HEK293 (cell line): ENCODE data around the gene RIN3.

Experiments used
- CTCF ChIA-PET: fragments of 350-600 bp; formaldehyde crosslinking; extraction: SDS; loops from one replicate; lab custom pipeline; 2021; ENCODE audit warnings: antibody characterized with exemption; lab: Yijun Ruan, JAX
- POLR2A ChIA-PET: fragments of 300-600 bp; formaldehyde crosslinking; extraction: SDS; loops from one replicate; lab custom pipeline; 2020; ENCODE audit warnings: antibody characterized with exemption, inconsistent platforms; lab: Yijun Ruan, JAX
- H3K27ac ChIP-seq: fragments of 200-500 bp; sonication (Bioruptor generic); 2 replicates; pipeline ENCODE4 v1.5.1; 2014; ENCODE audit warnings: low read depth, low read length, control low read depth, inconsistent platforms; ENCODE audit errors: extremely low read depth
- H3K36me3 ChIP-seq, 2 experiments: fragments of 200-500 bp in 1 of 2; sonication (Bioruptor generic) in 1 of 2; 1 replicate in 1 of 2; 2 replicates in 1 of 2; pipeline ENCODE4 v1.5.1; 2014 to 2017; ENCODE audit warnings: inconsistent platforms in 2 of 2, low read length in 2 of 2; ENCODE audit not compliant: control insufficient read depth in 2 of 2, insufficient read depth in 1 of 2
- H3K4me1 ChIP-seq: fragments of 200-500 bp; sonication (Bioruptor generic); 2 replicates; pipeline ENCODE4 v1.5.1; 2014; ENCODE audit warnings: mild to moderate bottlenecking, low read length, inconsistent platforms; ENCODE audit not compliant: control insufficient read depth, insufficient read depth
- H3K4me3 ChIP-seq: 2 replicates; pipeline ENCODE4 v1.5.1; 2011; ENCODE audit warnings: low read depth, mild to moderate bottlenecking, control low read depth, low read length, moderate library complexity
- H3K9me3 ChIP-seq: fragments of 200-500 bp; sonication (Bioruptor generic); 2 replicates; pipeline ENCODE4 v1.5.1; 2014; ENCODE audit warnings: low read depth, low read length, inconsistent platforms; ENCODE audit not compliant: control insufficient read depth, insufficient read depth
- FEZF1 ChIP-seq: fragments of 450-650 bp; formaldehyde crosslinking; IDR thresholded peaks from 2 replicates; pipeline ENCODE4 v1.5.1; 2016; ENCODE audit warnings: missing biosample characterization, missing genetic modification characterization
- GLI4 ChIP-seq: fragments of 450-650 bp; formaldehyde crosslinking; IDR thresholded peaks from 2 replicates; pipeline ENCODE4 v1.5.1; 2016; ENCODE audit warnings: missing biosample characterization, missing genetic modification characterization
- MYNN ChIP-seq: fragments of 450-650 bp; formaldehyde crosslinking; IDR thresholded peaks from 2 replicates; pipeline ENCODE4 v1.5.1; 2016; ENCODE audit warnings: missing biosample characterization, missing genetic modification characterization, borderline replicate concordance
- REPIN1 ChIP-seq: fragments of 450-650 bp; formaldehyde crosslinking; IDR thresholded peaks from 2 replicates; pipeline ENCODE4 v1.5.1; 2017; ENCODE audit warnings: missing biosample characterization, missing genetic modification characterization, low read depth
- TCF7L2 ChIP-seq: IDR thresholded peaks from 2 replicates; pipeline ENCODE4 v1.6.1; 2011; ENCODE audit warnings: low read depth, mild to moderate bottlenecking, inconsistent platforms, low read length, moderate library complexity, borderline replicate concordance
- ZBTB1 ChIP-seq: fragments of 450-650 bp; formaldehyde crosslinking; IDR thresholded peaks from 2 replicates; pipeline ENCODE4 v1.5.1; 2016; ENCODE audit warnings: missing biosample characterization, missing genetic modification characterization
- ZFHX2 ChIP-seq: fragments of 450-650 bp; formaldehyde crosslinking; conservative IDR thresholded peaks from 2 replicates; pipeline ENCODE4 v1.5.1; 2016; ENCODE audit warnings: missing biosample characterization, missing genetic modification characterization
- ZNF114 ChIP-seq: fragments of 450-650 bp; formaldehyde crosslinking; IDR thresholded peaks from 2 replicates; pipeline ENCODE4 v1.5.0; 2017; ENCODE audit warnings: missing biosample characterization, missing genetic modification characterization
- ZNF138 ChIP-seq: fragments of 450-650 bp; formaldehyde crosslinking; IDR thresholded peaks from 2 replicates; pipeline ENCODE4 v1.5.1; 2016; ENCODE audit warnings: missing biosample characterization, missing genetic modification characterization, borderline replicate concordance
- ZNF2 ChIP-seq: fragments of 450-650 bp; formaldehyde crosslinking; IDR thresholded peaks from 2 replicates; pipeline ENCODE4 v1.5.1; 2016; ENCODE audit warnings: missing biosample characterization, missing genetic modification characterization
- ZNF48 ChIP-seq: fragments of 450-650 bp; formaldehyde crosslinking; IDR thresholded peaks from 2 replicates; pipeline ENCODE4 v1.5.1; 2016; ENCODE audit warnings: missing biosample characterization, missing genetic modification characterization
- ZNF521 ChIP-seq: fragments of 450-650 bp; formaldehyde crosslinking; IDR thresholded peaks from 2 replicates; pipeline ENCODE4 v1.5.1; 2017; ENCODE audit warnings: missing biosample characterization, mild to moderate bottlenecking, missing genetic modification characterization
- ZSCAN23 ChIP-seq: fragments of 450-650 bp; formaldehyde crosslinking; IDR thresholded peaks from 2 replicates; pipeline ENCODE4 v1.5.1; 2016; ENCODE audit warnings: missing biosample characterization, missing genetic modification characterization
- TF ChIP-seq, protein P1 (sequence below): fragments of 450-650 bp; formaldehyde crosslinking; IDR thresholded peaks from 2 replicates; pipeline ENCODE4 v1.5.1; 2017; ENCODE audit warnings: missing biosample characterization, mild to moderate bottlenecking, missing genetic modification characterization, moderate library complexity
- TF ChIP-seq, protein P2 (sequence below): fragments of 450-650 bp; formaldehyde crosslinking; conservative IDR thresholded peaks from 2 replicates; pipeline ENCODE4 v1.5.1; 2016; ENCODE audit warnings: low read depth, missing biosample characterization, missing genetic modification characterization
- TF ChIP-seq, protein P3 (sequence below): sonication (generic); formaldehyde crosslinking; IDR thresholded peaks from 2 replicates; pipeline ENCODE4 v1.8.1; 2022; ENCODE audit warnings: mild to moderate bottlenecking, moderate library complexity, missing genetic modification reagents

Gene RIN3

GRCh38 chr14:92601757-92602417 is 88.3 kb downstream of the RIN3 start (continued):
- TF ChIP-seq TCF7L2, result no peak
- TF ChIP-seq, protein P1, sequence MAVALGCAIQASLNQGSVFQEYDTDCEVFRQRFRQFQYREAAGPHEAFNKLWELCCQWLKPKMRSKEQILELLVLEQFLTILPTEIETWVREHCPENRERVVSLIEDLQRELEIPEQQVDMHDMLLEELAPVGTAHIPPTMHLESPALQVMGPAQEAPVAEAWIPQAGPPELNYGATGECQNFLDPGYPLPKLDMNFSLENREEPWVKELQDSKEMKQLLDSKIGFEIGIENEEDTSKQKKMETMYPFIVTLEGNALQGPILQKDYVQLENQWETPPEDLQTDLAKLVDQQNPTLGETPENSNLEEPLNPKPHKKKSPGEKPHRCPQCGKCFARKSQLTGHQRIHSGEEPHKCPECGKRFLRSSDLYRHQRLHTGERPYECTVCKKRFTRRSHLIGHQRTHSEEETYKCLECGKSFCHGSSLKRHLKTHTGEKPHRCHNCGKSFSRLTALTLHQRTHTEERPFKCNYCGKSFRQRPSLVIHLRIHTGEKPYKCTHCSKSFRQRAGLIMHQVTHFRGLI, result no peak
- TF ChIP-seq, protein P2, sequence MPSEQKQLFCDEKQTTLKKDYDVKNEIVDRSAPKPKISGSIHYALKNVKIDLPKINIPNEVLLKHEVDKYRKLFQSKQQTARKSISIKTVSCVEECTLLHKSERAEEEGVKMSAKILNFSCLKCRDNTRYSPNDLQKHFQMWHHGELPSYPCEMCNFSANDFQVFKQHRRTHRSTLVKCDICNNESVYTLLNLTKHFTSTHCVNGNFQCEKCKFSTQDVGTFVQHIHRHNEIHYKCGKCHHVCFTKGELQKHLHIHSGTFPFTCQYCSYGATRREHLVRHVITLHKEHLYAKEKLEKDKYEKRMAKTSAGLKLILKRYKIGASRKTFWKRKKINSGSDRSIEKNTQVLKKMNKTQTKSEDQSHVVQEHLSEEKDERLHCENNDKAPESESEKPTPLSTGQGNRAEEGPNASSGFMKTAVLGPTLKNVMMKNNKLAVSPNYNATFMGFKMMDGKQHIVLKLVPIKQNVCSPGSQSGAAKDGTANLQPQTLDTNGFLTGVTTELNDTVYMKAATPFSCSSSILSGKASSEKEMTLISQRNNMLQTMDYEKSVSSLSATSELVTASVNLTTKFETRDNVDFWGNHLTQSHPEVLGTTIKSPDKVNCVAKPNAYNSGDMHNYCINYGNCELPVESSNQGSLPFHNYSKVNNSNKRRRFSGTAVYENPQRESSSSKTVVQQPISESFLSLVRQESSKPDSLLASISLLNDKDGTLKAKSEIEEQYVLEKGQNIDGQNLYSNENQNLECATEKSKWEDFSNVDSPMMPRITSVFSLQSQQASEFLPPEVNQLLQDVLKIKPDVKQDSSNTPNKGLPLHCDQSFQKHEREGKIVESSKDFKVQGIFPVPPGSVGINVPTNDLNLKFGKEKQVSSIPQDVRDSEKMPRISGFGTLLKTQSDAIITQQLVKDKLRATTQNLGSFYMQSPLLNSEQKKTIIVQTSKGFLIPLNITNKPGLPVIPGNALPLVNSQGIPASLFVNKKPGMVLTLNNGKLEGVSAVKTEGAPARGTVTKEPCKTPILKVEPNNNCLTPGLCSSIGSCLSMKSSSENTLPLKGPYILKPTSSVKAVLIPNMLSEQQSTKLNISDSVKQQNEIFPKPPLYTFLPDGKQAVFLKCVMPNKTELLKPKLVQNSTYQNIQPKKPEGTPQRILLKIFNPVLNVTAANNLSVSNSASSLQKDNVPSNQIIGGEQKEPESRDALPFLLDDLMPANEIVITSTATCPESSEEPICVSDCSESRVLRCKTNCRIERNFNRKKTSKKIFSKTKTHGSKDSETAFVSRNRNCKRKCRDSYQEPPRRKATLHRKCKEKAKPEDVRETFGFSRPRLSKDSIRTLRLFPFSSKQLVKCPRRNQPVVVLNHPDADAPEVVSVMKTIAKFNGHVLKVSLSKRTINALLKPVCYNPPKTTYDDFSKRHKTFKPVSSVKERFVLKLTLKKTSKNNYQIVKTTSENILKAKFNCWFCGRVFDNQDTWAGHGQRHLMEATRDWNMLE (tag by site-specific recombination), result no peak
- TF ChIP-seq ZNF138, result no peak

DNA sequence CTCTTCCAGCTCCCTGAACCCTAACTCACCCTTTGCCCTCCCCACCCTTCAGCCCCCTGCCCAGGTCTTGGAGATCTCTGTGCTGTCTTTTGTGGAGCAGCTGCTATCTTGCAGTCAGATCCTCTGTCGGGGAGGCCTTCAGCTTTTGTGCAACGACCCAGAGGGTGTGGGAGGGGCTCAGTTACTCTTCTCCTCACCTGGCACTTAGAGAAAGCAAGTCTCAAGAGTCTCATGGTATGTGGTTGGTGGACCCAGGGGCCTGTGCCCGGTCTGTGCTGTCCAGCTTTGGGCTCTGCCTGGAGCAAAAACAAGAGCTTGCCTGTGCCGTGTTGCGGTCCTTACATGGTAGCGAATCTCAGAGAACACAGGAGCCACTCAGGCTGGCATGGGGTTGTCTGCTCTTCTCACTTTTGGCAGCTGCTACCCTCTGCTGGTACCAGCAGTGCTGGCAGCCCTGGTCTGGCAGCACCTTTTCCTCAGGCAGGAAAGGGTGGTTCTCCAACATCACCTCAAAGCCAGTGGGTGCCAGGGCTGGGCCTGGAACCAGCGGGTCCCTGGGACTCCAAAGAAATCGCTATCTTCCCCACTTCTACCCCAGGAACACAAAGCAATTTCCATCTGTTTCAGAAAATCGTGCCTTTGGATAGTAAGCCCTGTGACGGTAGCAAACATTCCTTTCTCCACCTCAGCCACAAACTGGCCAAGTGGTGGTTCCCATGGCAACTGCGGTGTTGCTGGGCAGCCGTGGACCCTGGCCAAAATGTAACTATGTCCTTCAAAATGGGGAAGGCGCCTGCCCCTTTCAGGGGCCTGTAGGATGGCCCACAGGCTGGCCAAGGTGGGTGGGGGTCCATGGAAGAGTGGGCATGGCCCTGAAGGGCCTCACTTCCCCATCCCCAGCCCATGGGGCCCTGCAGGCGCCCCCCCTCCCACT is 90.0 kb downstream of the RIN3 start:
- Histone ChIP-seq H3K4me3 (no peak overlapping the region), H3K9me3 (no peaks in the 10 kb centered on the region), H3K27ac (no peak overlapping the region), H3K4me1 (no peaks in the 10 kb centered on the region), H3K36me3 (no peaks in the 10 kb centered on the region)
- ChIA-PET POLR2A (no interaction called here), CTCF (interaction anchor here (0.5 to 1.3 kb wide), 6 partner anchors 10 to 308 kb away, joined by 3 to 6 read pairs (median 3); no protein-coding TSS in a partner anchor)
- peak; percentile 52; the same call in 1 of the 2 replicates for TF ChIP-seq MYNN (tag by site-specific recombination)
- TF ChIP-seq ZNF48, result no peak
- no peak for TF ChIP-seq ZNF521 (tag by site-specific recombination)
- TF ChIP-seq, all 188 proteins: peak for 1

DNA sequence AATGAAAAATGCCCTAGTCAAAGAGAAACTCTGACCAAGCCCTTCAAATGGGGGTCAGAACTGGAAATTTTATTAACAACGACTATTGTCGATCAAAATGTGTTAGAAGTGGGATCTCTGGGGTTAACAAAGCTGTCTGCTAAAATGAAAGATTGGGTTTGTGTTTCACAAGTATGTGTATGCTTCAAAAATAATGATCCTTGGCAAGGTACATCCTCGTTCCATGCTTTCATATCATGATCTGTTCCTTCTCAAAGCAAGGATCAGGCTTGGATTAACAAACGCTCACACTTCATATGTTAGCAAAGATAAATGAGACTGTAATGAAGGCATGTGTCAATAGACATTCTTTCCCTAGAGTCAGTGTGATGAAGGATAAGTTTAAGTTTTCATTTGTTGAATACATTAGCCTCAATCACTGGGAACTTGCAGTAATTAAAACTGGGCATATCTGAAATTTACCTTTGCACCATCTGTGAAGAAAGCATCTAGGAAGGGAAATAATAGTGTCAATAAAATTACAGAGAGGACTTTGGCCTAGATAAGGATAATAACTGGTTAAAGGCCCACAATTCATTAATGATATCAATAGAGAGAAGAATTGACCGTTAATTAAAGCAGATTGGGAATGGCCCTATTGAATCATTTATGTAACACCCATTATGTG is 91.8 kb downstream of the RIN3 start:
- Histone ChIP-seq H3K9me3 (no peaks in the 10 kb centered on the region), H3K27ac (no peak overlapping the region), H3K4me3 (no peak overlapping the region), H3K36me3 (no peaks in the 10 kb centered on the region), H3K4me1 (no peaks in the 10 kb centered on the region)
- no peak for TF ChIP-seq ZNF2 (tag by site-specific recombination)
- TF ChIP-seq, protein P3, sequence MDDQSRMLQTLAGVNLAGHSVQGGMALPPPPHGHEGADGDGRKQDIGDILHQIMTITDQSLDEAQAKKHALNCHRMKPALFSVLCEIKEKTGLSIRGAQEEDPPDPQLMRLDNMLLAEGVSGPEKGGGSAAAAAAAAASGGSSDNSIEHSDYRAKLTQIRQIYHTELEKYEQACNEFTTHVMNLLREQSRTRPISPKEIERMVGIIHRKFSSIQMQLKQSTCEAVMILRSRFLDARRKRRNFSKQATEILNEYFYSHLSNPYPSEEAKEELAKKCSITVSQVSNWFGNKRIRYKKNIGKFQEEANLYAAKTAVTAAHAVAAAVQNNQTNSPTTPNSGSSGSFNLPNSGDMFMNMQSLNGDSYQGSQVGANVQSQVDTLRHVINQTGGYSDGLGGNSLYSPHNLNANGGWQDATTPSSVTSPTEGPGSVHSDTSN (CRISPR knock-in tag), result no peak
- no peak for TF ChIP-seq ZFHX2 (tag by site-specific recombination)
- TF ChIP-seq ZBTB1 (tag by site-specific recombination), result no peak
- TF ChIP-seq REPIN1 (tag by site-specific recombination), result no peak
- TF ChIP-seq GLI4, result no peak
- no peak for TF ChIP-seq TCF7L2
- no peak for TF ChIP-seq FEZF1 (tag by site-specific recombination)
- no peak for TF ChIP-seq ZSCAN23
- TF ChIP-seq ZNF114 (tag by site-specific recombination), result no peak
- ChIA-PET CTCF (interaction anchor here (0.8 to 1.2 kb wide), 2 partner anchors 49 to 470 kb away, joined by 3 to 4 read pairs; no protein-coding TSS in a partner anchor), POLR2A (no interaction called here)
